HK-2 (cell line): ENCODE results near the gene RBL2.
A peak's percentile ranks its signal among the peaks of the same experiment; 100 is the strongest.
"Not testable (repeated sequence)": the region's sequence is repeated elsewhere in the genome, so short reads cannot be mapped to it uniquely, and the experiment has no call there.

Experiments used
- DNase-seq: peaks from one replicate; pipeline ENCODE4 v3.0.0-alpha.2; 2018; ENCODE audit not compliant: unreplicated experiment

The RBL2 gene, protein sequence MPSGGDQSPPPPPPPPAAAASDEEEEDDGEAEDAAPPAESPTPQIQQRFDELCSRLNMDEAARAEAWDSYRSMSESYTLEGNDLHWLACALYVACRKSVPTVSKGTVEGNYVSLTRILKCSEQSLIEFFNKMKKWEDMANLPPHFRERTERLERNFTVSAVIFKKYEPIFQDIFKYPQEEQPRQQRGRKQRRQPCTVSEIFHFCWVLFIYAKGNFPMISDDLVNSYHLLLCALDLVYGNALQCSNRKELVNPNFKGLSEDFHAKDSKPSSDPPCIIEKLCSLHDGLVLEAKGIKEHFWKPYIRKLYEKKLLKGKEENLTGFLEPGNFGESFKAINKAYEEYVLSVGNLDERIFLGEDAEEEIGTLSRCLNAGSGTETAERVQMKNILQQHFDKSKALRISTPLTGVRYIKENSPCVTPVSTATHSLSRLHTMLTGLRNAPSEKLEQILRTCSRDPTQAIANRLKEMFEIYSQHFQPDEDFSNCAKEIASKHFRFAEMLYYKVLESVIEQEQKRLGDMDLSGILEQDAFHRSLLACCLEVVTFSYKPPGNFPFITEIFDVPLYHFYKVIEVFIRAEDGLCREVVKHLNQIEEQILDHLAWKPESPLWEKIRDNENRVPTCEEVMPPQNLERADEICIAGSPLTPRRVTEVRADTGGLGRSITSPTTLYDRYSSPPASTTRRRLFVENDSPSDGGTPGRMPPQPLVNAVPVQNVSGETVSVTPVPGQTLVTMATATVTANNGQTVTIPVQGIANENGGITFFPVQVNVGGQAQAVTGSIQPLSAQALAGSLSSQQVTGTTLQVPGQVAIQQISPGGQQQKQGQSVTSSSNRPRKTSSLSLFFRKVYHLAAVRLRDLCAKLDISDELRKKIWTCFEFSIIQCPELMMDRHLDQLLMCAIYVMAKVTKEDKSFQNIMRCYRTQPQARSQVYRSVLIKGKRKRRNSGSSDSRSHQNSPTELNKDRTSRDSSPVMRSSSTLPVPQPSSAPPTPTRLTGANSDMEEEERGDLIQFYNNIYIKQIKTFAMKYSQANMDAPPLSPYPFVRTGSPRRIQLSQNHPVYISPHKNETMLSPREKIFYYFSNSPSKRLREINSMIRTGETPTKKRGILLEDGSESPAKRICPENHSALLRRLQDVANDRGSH

DNA sequence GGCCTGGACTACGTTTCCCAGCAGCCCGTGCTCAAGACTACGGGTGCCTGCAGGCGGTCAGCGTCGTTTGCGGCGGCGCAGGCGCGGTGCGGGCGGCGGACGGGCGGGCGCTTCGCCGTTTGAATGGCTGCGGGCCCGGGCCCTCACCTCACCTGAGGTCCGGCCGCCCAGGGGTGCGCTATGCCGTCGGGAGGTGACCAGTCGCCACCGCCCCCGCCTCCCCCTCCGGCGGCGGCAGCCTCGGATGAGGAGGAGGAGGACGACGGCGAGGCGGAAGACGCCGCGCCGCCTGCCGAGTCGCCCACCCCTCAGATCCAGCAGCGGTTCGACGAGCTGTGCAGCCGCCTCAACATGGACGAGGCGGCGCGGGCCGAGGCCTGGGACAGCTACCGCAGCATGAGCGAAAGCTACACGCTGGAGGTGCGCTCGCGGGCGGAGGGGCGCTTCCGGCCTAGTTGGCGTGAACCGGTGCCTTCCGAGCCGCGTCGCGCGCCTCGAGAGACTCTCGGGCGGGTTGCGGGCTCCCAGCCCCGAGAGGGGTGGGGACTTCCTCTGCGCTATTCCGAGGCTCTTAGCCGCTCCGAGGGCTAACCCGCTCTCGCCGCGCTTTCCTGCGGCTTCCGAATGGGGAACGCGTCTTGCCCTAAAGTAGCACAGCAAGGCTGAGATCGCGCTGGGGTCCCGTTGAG is at the start of gene RBL2:
Gene RBL2 (plus strand): TSS at position 95 of the 689 bp plus-strand sequence. CDS start 86 bp downstream, at position 181.
- peak; percentile 85 for DNase-seq

DNA sequence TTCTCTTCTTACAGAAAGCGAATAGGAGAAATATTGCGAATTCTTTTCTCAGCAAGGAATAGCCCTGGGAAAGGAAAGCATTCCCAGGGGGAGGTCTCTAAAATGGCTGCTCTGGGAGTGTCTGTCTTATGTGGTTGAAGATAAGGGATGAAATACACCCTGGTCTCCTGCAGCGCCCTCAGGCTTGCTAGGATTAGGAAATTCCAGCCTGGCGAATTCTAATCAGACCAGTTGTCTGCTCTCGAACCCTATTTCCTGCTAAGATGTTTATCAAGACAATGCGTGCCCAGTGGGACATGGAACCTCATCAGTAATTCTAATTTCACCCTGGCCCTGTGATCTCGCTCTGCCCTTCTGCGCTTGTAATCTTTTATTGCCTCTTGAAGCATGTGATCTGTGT is 49.7 kb upstream of the RBL2 start:
- DNase-seq = not testable (repeated sequence)

DNA sequence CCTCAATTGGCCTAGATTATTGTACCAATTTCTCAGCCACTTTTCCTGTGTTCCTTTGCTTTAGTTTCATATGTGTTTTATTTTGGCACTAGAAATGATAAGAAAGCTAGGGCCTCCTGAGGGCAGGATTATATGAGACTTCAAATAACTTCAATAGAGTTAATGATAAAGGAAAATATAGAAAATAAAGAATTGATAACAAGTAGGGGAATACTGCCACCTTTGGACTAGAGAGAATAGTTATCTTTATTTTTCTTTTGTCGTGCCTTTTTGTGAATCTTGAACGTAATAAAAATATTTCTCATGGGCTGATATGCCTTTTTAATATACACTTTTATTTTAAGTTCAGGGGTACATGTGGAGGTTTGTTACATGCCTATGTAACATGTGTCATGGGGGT is 29.3 kb upstream of the RBL2 start:
- DNase-seq = no peak

DNA sequence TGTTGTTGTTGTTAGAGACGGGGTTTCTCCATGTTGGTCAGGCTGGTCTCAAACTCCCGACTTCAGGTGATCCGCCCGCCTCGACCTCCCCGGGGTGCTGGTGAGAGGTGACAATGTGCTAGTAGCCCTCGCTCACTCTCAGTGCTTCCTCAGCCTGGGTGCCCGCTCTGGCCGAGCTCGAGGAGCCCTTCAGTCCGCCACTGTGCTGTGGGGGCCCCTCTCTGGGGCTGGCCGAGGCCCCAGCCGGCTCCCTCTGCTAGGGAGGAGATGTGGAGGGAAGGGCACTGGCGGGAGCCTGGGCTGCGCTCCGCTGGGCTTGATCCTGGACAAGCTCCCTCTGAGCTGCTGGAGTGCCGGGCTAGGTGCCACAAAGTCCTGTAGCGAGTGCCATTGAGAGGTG is 21.7 kb upstream of the RBL2 start:
- DNase-seq = no peak

DNA sequence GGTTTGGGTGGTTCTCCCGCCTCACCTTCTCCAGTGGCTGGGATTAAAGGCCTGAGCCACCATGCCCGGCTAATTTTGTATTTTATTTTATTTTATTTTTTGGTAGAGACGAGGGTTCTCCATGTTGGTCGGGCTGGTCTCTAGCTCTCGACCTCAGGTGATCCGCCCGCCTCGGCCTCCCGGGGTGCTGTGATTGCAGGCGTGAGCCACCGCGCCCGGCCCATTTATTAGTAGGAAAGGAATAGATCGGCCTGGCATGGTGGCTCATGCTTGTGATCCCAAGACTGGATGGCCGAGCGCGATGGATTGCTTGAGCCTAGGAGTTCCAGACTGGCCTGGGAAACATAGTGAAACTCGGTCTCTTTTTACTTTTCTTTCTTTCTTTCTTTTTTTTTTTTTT is 20.4 kb upstream of the RBL2 start:
- DNase-seq = no peak

DNA sequence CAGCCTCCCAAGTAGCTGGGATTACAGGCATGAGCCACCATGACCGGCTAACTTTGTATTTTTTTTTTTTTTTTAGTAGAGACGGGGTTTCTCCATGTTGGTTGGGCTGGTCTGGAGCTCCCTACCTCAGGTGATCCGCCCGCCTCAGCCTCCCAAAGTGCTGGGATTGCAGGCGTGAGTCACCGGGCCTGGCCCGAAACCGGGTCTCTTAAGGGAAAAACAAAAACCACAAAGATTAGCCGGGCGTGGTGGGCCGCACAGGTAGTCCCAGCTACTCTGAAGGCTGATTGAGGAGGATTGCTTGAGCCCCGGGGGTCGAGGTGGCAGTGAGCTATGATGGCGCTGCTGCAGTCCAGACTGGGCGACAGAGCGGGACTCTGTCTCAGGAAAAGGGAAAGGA is 19.9 kb upstream of the RBL2 start:
- no peak for DNase-seq

DNA sequence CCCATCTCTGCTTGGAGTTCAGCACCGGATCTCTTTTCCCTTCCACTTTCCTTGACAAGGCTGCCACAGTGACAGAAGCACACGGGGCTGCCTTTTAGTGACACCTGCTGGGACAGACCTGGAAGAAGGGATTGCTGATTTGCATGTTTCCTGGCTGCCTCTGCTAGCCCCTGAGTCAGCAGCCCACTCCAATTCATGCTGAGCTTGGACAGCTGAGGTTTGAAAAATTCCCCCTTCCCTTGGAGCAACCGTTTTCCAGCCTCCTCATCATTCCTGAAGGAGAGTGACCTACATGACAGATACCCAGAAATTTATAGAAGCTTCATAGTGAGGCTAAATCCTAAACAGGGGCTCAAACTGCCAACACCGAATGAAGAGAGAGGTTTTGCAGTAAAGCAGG is 18.8 kb upstream of the RBL2 start:
- DNase-seq = peak; percentile 15

DNA sequence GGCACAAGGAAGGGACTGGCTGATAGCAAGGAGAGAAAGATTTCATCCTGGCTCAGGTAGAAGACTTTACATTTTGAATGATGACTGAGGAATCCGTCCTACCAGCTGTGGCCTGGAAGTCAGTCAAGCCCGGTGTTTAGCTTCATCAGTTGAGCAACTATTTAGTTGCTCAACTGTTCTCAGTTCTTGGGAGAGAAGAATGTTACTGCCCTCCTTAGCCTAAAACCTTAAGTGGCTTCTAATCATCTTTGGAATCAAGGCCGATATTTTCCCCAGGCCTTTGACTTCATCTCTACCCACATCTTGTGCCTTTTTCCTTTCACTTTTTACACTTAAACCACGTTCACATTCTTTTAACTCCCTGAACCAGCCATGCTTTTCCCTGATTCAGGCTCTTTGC is 17.3 kb upstream of the RBL2 start:
- no peak for DNase-seq

DNA sequence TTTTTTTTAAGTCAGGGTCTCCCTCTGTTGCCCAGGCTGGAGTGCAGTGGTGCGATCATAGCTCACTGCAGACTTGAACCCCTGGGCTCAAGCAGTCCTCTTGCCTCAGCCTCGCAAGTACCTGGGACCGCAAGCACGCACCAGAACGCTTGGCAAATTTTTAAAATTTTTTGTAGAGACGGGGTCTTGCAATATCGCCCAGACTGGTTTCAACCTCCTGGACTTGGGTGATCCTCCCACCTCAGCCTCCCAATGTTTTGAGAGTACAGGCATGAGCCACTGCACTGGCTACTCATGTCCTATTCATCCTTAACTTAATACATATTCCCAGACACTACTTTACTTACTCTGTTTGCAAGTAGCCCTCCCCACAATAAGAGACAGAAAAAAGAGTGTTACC is 16.3 kb upstream of the RBL2 start:
- DNase-seq = no peak

DNA sequence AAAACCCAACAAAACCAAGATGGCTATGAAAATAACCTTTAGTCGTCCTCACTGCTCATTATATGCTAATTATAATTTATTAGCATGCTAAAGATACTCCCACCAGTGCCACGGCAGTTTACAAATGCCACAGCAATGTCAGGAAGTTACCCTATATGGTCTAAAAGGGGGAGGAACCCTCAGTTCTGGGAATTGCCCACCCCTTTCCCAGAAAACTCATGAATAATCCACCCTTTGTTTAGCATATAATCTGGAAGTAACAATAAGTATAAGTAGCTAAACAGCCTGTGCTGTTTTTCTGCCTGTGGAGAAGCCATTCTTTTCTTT is 14.9 kb upstream of the RBL2 start:
- not testable (repeated sequence) for DNase-seq

DNA sequence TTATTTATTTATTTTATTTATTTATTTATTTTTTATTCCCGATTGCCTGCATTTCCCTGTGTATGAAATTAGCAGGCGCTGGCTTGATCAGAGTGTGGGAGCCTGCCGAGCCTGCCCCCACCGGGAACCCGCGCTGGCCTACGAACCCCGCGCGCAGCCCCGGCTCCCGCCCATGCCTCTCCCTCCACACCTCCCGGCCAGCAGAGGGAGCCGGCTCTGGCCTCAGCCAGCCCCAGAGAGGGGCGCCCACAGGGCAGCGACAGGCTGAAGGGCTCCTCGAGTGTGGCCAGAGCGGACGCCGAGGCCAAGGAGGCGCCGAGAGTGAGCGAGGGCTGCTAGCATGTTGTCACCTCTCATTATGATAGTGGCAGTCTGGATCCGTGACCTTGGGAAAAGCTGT is 13.0 kb upstream of the RBL2 start:
- DNase-seq = no peak

DNA sequence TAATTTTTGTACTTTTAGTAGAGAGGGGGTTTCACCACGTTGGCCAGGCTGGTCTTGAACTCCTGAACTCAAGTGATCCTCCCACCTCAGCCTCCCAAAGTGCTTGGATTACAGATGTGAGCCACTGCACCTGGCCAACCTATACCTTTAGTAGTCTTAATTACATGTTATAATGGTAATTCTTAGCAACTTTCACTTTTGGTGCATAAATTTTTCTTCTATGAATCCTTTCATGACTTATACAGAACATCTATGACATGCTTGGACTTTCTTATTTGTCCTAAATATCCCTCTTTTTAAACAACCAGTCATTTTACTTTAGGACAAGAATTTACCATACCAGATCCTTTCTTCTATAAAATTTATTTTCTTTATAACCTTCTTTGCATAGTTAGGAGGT is 10.3 kb upstream of the RBL2 start:
- not testable (repeated sequence) for DNase-seq

DNA sequence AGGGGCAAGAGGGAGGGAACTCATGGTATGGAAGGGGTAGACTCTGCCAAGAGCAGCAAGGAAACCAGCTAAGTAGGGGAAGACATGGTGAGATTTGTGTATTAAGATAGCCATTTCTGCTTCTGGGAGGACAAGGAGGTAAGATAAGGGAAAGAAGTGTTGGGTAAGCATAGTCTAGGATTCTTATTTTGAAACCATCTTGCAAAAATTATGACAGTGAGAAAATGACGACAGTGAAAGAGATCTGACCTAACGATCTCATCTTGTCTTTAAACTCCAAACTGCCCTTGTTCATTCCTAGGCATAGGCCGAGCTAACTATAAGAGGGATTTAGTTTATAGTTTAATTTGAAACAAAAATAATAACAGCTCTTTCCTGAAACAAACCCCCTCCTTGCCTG is 5.6 kb upstream of the RBL2 start:
- DNase-seq = no peak

DNA sequence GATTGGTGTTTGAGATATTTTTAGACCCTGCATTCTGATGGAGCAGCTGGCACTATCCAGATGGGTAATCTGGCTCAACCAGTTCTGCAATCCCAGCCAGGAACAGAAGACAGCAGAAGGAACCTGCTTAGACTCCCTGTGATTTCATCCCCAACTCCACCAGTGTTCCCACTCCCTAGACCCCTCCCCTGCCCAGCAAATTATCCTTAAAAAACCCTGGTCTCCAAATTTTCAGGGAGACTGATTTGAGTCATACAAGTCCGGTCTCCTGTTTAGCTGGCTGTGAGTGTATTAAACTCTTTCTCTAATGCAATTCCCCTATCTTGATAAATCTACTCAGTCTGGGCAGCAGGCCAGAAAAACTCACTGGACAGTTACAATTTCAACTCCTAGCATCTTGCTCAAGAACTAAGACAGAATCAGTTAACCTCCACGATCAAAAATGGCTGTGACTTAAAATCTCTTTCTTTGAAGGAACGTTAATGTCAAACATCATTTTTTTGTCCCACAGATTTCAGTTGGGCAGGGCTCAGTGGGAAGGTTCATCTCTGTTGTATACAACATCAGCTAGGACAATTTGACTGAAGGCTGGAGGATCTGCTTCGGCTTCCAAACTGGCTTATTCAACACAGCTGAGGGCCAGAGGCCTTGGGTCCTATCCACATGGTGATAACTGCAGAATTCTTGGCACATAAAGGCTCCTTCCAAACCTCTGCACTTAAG is 4.9 kb upstream of the RBL2 start:
- DNase-seq = no peak

DNA sequence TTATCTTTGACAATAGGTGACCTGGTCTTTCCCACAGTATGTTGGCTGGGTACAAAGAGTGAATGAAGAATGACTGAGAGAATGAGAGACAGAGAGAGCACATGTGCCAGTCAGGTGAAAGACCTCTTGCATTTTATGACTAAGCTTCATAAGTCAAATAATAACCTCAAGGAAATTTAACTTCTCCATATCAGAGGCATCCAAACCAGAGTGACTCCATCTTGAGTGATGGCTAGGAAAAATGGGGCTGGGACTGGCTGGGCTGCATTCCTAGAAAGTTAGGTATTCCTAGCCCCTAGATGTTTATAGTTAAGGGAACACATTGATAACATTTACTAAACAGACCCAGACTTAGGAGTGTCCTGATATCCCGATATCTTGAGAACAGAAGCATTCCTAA is 3.9 kb upstream of the RBL2 start:
- no peak for DNase-seq

DNA sequence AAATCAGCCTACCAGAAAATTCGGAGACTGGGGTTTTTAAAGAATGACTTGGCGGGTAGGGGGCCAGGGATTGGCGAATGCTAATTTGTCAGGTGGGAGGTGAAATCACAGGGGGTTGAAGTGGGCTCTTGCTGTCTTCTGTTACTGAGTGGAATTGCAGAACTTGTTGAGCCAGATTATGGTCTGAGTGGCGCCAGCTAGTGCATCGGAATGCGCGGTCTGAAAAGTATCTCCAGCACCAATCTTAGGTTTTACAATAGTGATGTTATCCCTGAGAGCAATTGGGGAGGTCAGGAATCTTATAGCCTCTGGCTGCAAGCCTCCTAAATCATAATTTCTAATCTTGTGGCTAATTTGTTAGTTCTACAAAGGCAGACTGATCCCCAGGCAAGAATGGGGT is 762 bp upstream of the RBL2 start:
- DNase-seq = no peak

DNA sequence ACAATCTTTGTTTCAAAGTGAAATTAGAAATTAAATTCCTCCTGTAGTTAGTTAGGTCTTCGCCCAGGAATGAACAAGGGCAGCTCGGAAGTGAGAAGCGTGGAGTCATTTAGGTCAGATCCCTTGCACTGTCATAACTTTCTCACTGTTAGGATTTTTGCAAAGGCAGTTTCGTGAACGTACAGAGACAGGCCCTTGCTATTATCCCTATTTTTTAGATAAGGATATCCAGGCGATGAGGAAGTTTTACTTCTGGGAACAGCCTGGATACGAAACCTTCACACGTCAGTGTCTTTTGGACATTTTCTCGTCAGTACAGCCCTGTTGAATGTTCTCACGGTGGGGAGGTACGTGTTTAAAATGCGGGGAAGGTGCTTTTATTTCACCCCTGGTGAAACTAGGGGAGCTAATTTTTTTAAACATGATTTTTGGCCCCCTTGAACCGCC is 318 bp upstream of the RBL2 start:
- no peak for DNase-seq

DNA sequence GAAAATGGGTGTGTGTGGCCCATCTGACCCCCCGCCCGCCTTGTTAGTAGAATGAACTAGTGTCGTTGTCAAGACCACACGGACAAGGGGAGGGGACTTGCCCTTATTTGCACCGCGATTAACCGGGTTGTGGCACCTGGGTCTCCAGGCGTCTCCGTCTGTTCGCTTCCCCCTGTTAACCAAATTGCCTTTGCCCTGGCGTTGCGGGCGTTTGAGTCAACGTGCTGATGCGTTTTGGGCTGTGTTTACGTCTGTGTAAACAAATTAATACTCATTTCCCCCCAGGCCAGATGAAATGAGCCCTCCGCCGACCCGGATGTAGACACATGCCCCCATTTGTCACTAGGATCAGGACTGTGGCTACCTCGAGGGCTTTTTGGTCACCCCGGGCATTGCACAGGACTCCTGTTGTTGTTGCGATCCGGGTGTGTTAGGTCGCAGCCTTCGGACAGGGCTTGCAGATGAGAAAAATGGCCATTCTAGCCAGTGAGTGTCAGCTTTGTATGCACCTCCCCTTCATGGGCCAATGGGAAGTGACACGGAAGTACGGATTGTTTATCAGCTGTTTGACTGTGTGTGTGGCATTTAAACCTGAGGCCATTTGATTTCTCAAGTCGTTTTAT is 906 bp downstream of the RBL2 start:
- peak; percentile 76 for DNase-seq

DNA sequence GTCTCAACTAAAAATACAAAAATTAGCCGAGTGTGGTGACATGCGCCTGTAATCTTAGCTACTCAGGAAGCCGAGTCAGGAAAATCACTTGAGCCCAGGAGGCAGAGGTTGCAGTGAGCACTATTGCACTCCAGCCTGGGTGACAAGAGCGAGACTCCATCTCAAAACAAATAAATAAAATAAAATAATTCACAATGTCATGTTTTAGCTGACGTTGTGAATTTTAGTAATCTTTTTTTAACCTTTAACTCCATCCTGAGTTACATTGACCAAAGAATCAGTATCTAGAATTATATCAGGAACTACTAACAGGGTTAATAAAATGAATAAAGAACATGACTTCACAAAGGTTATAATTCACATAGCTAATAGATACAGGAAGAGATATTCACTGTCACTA is 5.9 kb downstream of the RBL2 start:
- DNase-seq = no peak

DNA sequence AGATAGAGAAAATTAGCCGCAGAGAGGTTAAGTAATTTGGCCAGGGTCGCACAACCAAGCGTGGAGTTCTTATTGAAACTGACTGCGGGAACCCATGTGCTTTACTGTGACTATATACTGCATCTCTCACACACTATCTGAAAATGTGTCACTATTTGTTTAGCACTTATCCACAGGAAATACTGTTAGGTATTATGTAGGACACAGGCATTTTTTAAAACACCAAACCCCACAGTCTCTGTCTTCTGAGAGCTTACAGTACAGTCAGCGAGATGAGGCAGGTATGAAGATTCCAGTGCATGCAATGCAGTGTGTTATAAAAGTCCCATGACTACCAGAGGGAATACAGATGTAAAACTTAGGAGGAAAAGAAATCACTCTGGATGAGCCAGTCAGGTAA is 11.3 kb downstream of the RBL2 start:
- DNase-seq = no peak

DNA sequence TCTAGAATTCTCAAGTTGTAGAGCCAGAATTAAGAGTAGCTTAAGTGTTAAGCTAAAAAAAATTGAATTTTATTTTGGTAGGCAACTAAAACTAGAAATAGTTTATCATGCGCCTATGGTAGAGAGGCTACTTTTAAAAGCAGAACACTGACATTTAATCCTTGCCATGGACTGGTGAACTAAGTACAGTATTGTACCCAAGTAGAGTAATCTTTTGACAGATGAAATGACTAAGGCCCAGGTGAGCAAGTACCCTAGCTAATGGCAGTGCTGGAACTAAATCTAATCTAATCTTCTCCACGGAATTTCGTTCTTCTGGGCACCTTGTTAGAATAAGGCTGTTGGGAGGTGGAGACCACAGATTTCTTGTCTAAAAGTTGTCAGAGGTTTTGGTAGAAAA is 11.8 kb downstream of the RBL2 start:
- DNase-seq = no peak
